Stomach smooth muscle (tissue), 2 donors: ENCODE data around the gene TOX2.

Experiments used
- H3K27ac ChIP-seq: one replicate; pipeline ENCODE4 v1.7.0; 2013; ENCODE audit warnings: mild to moderate bottlenecking, low read length, inconsistent platforms
- H3K27me3 ChIP-seq, 2 donors: one replicate each; pipeline ENCODE4 v1.7.0; 2013; ENCODE audit warnings: low read length in 2 of 2; ENCODE audit not compliant: insufficient read depth in 2 of 2, control insufficient read depth in 1 of 2
- H3K36me3 ChIP-seq, 2 donors: one replicate each; pipeline ENCODE4 v1.7.0; 2013; ENCODE audit warnings: low read length in 2 of 2; ENCODE audit not compliant: control insufficient read depth in 2 of 2, insufficient read depth in 2 of 2
- H3K4me1 ChIP-seq: one replicate; pipeline ENCODE4 v1.7.0; 2013; ENCODE audit warnings: low read length; ENCODE audit not compliant: control insufficient read depth, insufficient read depth
- H3K4me3 ChIP-seq, 2 donors: one replicate each; pipeline ENCODE4 v1.7.0; 2013; ENCODE audit warnings: low read length in 2 of 2
- H3K9ac ChIP-seq, 2 donors: one replicate each; pipeline ENCODE4 v1.7.0; 2013; ENCODE audit warnings: low read length in 2 of 2, mild to moderate bottlenecking in 1 of 2
- H3K9me3 ChIP-seq, 2 donors: one replicate each; pipeline ENCODE4 v1.7.0; 2013; ENCODE audit warnings: low read length in 2 of 2; ENCODE audit not compliant: control insufficient read depth in 2 of 2
- donor health status: healthy.
- donor health status: Pancreatic carcinoma.

TOX2 gene

GRCh38 chr20:44118185-44119033 lies 203.8 kb downstream of the TOX2 start:
- H3K9me3 ChIP-seq = no peaks in the 10 kb centered on the region
- no peaks in the 10 kb centered on the region for H3K27me3 ChIP-seq
- H3K9ac ChIP-seq = no peak overlapping the region
- H3K36me3 ChIP-seq = peaks cover 8 to 13% of the 10 kb centered on the region in 2 donors
- H3K4me1 ChIP-seq = peaks cover 70% of the 10 kb centered on the region
- no peak overlapping the region for H3K4me3 ChIP-seq
- no peak overlapping the region for H3K27ac ChIP-seq
